H1 (cell line): ENCODE results near the gene RNF149. TPM values are rescaled to one million over a fixed set of nuclear protein-coding genes. Genes with fewer than 3 reads are reported as not detected.

Experiments
- polyA plus RNA-seq, 7 experiments: library from polyadenylated mRNA; depleted of rRNA in 3 of 7; stranded (reverse) in 5 of 7; unstranded in 2 of 7; fragments of >200 nt in 5 of 7; fragments of 200-250 nt in 2 of 7; gene quantifications; 1 replicate in 5 of 7; 2 replicates in 1 of 7; 4 replicates in 1 of 7; pipeline versions ENCODE4 v1.2.1 to v1.2.3, GENCODE V29; 2011 to 2013; ENCODE audit warnings: missing spikeins in 2 of 7, mixed read lengths in 2 of 7
- total RNA-seq: library from RNA; stranded (reverse); fragmentation: NEBNext Ultra II Directional; extraction: Animal tissue kit (Norgen Biotek cat#: 25700); gene quantifications from 2 replicates; pipeline ENCODE4 v1.2.1, GENCODE V29; 2021
- TF ChIP-seq, protein P1 (sequence below): fragments of 300-600 bp; sonication (generic); IDR thresholded peaks from 2 replicates; pipeline ENCODE4 v1.7.1; 2012; ENCODE audit warnings: low read length, moderate library complexity, mild to moderate bottlenecking, inconsistent platforms; ENCODE audit not compliant: insufficient replicate concordance

Gene RNF149
- total and polyA plus RNA-seq, 2 of the 8 experiments (the other 6 are each of a cell fraction or from before 2014, with no cell fraction given): 16.6 to 28.2 TPM

- TF ChIP-seq, protein P1, sequence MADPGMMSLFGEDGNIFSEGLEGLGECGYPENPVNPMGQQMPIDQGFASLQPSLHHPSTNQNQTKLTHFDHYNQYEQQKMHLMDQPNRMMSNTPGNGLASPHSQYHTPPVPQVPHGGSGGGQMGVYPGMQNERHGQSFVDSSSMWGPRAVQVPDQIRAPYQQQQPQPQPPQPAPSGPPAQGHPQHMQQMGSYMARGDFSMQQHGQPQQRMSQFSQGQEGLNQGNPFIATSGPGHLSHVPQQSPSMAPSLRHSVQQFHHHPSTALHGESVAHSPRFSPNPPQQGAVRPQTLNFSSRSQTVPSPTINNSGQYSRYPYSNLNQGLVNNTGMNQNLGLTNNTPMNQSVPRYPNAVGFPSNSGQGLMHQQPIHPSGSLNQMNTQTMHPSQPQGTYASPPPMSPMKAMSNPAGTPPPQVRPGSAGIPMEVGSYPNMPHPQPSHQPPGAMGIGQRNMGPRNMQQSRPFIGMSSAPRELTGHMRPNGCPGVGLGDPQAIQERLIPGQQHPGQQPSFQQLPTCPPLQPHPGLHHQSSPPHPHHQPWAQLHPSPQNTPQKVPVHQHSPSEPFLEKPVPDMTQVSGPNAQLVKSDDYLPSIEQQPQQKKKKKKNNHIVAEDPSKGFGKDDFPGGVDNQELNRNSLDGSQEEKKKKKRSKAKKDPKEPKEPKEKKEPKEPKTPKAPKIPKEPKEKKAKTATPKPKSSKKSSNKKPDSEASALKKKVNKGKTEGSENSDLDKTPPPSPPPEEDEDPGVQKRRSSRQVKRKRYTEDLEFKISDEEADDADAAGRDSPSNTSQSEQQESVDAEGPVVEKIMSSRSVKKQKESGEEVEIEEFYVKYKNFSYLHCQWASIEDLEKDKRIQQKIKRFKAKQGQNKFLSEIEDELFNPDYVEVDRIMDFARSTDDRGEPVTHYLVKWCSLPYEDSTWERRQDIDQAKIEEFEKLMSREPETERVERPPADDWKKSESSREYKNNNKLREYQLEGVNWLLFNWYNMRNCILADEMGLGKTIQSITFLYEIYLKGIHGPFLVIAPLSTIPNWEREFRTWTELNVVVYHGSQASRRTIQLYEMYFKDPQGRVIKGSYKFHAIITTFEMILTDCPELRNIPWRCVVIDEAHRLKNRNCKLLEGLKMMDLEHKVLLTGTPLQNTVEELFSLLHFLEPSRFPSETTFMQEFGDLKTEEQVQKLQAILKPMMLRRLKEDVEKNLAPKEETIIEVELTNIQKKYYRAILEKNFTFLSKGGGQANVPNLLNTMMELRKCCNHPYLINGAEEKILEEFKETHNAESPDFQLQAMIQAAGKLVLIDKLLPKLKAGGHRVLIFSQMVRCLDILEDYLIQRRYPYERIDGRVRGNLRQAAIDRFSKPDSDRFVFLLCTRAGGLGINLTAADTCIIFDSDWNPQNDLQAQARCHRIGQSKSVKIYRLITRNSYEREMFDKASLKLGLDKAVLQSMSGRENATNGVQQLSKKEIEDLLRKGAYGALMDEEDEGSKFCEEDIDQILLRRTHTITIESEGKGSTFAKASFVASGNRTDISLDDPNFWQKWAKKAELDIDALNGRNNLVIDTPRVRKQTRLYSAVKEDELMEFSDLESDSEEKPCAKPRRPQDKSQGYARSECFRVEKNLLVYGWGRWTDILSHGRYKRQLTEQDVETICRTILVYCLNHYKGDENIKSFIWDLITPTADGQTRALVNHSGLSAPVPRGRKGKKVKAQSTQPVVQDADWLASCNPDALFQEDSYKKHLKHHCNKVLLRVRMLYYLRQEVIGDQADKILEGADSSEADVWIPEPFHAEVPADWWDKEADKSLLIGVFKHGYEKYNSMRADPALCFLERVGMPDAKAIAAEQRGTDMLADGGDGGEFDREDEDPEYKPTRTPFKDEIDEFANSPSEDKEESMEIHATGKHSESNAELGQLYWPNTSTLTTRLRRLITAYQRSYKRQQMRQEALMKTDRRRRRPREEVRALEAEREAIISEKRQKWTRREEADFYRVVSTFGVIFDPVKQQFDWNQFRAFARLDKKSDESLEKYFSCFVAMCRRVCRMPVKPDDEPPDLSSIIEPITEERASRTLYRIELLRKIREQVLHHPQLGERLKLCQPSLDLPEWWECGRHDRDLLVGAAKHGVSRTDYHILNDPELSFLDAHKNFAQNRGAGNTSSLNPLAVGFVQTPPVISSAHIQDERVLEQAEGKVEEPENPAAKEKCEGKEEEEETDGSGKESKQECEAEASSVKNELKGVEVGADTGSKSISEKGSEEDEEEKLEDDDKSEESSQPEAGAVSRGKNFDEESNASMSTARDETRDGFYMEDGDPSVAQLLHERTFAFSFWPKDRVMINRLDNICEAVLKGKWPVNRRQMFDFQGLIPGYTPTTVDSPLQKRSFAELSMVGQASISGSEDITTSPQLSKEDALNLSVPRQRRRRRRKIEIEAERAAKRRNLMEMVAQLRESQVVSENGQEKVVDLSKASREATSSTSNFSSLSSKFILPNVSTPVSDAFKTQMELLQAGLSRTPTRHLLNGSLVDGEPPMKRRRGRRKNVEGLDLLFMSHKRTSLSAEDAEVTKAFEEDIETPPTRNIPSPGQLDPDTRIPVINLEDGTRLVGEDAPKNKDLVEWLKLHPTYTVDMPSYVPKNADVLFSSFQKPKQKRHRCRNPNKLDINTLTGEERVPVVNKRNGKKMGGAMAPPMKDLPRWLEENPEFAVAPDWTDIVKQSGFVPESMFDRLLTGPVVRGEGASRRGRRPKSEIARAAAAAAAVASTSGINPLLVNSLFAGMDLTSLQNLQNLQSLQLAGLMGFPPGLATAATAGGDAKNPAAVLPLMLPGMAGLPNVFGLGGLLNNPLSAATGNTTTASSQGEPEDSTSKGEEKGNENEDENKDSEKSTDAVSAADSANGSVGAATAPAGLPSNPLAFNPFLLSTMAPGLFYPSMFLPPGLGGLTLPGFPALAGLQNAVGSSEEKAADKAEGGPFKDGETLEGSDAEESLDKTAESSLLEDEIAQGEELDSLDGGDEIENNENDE: no peak
- TF ChIP-seq, all 59 proteins: peak for 0
These were observed 3.2 kb upstream of the RNF149 start (continued) for GRCh38 chr2:101311696-101312017.
